Midbrain (tissue), 1 donor: ENCODE data around the gene PSMB2.
"Not testable (repeated sequence)": the region's sequence is repeated elsewhere in the genome, so short reads cannot be mapped to it uniquely, and the experiment has no call there.

ENCODE experiments used
- DNase-seq: peaks from one replicate; lab custom pipeline; 2025; lab: John Stamatoyannopoulos, UW

PSMB2 gene

DNA sequence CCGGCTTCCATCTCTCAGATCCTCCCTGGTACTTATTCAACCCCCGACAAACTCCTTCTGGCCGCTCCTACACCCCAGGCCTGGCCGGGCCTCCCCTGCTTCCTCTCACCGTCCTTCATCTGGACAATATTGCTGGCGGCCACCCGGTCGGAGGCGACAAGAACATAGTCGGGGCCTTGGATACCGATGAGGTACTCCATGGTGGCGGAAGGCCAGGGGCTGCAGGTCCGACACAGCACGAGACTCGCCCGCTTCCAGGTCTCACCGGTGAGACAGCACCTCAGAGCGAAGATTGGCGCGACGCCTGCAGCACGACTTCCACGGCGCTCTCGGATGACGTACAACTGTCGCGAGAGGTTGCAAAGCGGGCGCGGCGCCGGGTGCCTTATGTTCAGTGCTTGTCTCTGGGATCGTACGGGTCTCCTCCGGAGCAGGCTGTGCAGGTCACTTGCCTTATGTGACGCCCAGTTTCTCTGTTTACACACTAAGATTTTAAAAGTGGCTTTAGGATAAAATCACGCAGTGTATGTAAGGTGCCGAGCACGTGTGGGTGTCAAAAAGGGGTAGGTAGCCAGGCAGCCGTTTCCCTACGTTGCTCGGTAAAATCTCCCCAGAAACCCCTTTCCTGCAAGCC, at the start of gene PSMB2:
Gene PSMB2, minus strand, starts transcription at position 294 of the 634 bp plus-strand sequence. Its CDS starts 94 bp downstream, at position 200.
- peak; percentile 95 for DNase-seq

DNA sequence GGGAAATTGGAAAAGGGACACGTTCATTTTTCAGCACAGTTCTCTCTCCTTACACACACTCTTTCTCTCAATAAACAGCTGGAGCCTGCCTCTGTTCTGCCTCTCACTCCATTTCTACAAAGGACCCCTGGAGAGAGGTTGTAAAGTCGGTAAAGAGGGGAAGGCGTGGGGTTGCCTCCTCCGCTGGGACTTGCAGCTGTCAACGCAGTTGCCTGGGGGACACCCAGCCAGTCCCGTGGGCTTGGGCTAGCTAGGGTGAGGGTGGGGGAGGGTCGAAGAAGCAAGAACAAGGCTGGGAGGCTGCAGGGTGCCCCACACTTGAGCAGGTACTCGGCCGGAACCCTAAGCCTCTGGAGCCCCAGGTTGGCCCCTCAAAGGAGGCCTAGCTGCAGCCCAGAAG, 49.8 kb upstream of the PSMB2 start:
- no peak for DNase-seq

DNA sequence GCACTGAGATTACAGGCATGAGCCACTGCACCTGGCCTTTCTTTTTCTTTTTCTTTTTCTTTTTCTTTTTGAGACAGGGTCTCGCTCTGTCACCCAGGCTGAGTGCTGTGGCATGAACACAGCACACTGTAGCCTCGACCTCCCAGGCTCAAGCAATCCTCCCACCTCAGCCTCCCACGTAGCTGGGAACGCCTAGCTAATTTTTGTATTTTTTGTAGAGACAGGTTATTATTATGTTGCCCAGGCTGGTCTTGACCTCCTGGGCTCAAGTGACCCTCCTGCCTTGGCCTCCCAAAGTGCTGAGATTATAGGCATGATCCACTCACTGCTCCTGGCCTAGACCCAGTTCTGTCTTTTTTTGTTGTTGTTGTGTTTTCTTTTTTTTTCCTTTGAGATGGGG, 48.8 kb upstream of the PSMB2 start:
- not testable (repeated sequence) for DNase-seq

DNA sequence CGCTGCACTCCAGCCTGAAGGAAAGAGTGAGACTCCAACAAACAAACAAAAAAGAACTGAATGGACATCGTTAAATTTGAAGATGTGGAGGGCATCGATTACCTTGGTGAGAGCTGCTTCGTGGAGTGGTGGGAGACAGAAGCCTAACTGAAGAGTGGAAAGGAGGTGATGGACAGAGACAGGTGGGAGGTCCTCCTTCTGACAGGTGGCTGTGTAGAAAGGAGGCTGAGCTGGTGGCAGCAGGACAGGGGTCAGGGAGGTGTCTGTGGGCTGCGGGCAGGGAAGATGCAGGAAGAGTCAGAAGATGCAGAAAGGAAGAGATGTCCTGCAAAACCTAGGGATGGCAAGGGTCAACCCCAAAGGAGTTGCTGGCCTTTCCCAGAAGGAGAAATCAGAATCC, 46.8 kb upstream of the PSMB2 start:
- DNase-seq, result no peak

DNA sequence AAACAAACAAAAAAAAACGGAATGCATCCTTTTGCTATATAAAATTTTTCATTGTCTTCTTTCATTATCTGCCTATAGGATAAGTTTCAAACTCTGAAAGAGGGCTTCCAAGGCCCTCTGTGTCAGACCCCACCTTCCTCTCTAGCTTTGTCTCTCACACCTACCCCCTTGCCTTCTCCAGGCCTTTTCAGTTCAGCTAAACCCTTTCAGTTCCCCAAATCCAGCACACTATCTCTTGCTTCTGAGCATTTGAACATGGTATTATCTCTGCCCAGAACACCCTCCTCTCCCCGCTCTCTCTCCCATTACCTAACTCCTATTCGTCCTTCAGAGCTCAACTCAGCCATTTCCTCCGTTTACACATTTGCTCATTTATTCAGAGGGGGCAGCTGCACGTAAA, 41.7 kb upstream of the PSMB2 start:
- DNase-seq, result no peak

DNA sequence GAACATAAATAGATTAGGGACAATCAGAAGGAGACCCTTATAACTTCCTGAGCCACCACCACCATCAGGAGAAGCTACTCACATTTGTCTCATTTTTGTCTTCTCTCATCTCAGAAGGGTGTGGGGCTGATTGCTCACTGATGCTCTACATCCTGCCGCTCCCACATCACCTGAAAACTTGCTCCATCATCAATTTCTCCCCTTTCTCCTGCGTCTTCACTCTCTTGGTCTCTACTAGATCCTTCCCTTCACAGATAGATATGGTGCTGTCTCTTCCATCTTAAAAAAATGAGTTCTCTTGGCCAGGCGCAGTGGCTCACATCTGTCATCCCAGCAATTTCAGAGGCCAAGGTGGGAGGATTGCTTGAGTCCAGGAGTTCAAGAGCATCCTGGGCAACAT, 38.9 kb upstream of the PSMB2 start:
- no peak for DNase-seq

DNA sequence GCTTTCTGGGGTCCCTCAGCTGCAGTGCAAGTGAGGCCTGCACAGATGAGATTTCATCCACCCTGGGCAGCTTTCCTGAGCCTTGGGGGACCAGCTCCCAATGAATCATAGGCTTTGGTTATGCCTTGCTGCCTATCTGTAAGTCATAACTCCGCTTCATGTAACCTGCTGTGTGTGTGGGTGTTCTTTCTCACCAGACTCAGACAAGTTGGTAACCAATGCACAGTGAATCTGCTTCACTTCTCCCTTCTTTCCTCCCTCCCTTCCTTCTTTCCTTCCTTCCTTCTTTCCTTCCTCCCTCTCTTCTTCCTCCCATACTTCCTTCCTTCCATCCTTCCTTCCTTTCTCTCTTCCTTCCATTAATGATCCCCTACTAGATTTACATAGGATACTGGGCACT, 34.4 kb upstream of the PSMB2 start:
- no peak for DNase-seq

DNA sequence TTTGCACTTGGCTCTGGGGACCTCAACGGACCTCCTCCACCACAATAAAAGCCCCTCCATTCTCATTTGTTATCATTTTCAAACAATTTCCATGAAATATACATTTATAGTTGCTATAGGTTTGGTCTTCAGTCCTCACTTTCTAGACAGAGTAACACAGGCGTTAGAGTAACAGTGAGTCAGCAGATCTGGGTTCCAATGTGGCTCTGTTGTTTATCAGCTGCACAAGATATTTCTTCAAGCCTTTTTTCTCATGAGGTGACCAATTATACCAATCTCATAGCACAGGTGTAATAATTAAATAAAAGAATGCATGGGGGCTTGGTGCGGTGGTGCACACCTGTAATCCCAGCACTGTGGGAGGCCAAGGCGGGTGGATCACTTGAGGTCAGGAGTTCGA, 32.8 kb upstream of the PSMB2 start:
- no peak for DNase-seq

DNA sequence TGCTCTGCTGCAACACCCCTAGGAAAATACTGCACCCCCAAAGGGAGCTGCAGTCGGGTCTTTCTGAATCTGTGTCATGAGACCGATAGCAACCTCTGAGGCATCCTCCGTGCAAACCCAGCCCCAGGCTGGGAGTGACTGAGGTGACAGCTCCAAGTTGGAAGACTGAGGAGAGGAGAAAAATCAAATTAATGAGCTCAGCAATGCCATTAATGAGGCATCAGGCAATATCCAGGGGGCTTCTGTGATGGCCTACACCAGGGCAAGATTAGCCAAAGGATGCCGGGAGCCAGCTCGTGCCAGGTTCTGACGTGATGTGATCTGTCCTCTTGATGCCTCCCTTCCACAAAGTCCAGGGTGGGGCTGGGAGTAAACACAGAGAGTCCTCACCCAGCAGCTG, 30.8 kb upstream of the PSMB2 start:
- no peak for DNase-seq

DNA sequence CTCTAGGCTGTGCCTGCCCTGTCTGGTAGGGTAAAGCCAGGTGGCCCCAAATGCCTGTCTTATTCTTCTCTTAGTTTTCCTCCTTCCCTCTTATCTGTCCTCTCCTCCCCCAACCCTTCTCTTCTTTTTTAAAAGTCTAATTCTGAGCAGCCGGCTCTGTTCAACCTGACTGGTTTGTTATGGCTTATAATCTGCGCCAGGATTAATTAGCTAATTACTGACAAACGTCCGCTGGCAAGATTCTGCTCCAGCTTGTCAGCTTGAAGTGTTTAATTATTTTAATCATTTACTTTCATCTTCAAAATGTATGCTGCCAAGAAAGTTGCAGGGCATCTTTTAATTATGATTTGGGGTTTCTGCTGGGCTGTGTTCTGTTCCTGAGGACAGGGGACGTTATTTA, 27.2 kb upstream of the PSMB2 start:
- DNase-seq, result no peak

DNA sequence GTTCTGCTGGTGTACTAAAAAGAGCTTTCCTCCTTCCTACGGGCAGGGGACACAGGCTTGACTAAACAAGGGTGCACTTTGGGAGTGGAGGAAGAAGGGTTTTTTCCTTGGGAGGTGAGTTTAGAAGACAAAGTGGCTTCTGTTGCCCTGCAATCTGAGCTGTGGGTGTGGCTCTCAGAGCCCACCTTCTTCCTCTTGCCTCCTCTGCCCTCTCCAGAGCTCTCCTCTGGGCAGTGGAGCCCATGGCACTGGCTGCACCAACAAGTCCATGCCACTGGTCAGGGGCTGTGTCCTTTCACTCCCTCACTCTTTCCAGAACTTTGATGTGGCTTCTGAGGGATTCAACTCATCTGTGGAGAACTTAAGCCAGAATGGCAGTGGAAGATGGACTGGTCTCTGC, 25.6 kb upstream of the PSMB2 start:
- no peak for DNase-seq

DNA sequence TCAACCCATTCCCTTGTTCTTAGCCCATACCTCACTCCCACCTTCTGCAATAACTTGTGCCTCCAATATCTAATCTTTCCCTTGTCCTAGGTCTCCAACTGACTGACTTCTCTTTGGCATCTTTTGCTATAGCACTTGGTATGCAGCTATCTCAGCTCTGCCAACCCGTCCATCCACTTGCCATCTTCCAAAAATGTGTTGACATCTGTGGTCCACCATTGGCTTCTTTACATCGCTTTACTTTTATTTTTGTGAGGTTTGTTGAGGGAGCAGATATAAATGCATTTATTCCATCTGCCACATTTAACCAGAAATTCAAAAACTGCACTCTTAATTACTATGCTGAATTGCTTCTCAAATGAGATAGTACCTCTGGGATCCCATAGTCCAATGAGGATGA, 24.9 kb upstream of the PSMB2 start:
- DNase-seq, result no peak

DNA sequence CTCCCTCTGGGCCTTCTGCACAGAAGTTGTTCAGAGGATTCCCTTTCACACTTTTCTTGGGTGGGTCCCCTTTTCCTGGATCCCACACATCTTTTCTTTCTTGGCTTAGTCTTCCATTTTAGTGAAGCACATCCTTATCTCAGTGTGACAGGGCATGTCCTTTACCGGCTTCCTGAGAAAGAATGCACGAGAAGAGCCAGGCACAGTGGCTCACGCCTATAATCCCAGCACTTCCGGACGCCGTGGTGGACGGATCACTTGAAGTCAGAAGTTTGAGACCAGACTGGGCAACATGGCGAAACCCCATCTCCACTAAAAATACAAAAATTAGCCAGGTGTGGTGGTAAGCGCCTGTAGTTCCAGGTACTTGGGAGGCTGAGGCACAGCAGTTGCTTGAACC, 22.1 kb upstream of the PSMB2 start:
- no peak for DNase-seq

DNA sequence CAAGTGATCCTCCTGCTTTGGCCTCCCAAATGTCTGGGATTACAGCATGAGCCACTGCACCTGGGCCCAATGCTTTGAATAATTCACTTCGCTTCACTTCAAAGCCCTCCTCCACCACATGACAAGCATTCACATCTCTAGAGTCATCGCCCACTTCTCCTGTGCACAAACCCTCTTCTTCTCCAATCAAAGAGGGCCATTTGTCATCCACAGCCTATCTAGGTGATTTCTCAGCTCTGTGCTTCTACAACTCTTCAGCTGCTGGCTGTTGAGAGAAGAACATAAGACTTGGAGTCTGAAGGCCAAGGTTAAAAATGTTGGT, 20.1 kb upstream of the PSMB2 start:
- DNase-seq, result no peak

DNA sequence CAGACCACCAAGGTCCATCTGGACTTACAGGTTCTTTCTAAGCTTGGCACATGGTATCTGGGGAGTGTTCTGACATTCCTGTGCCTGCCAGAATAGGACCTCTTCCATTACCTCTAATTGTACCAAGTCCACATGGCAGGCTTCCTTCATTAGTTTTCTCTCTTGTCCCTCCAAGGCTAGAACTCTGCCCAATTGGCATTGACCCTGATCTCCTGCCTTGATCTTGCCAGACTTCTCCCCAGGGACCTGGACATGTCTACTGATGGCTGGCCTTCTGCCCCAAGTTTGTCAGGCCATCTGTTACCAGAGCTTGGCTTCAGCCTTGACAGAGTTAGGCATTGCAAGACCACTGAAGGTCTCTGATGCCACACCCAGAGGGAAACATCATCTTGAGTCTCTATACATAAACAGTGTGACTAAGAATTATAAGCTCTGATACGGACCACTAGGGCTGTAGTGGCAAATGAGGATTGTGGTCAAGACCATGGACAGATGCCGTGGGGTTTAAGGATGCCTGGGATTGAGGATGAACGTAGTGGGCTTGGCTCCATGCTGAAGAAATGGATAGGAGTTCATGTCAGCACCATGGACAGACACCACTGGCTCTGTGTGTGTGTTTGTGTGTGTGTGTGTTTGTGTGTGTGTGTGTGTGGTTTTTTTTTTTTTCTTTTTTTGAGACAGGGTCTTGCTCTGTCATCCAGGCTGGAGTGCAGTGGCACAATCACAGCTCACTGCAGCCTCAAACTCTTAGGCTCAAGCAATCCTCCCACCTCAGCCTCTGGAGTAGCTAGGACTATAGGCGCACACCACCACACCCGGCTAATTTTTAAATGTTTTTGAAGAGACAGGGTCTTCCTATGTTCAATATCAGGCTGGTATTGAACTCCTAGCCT, 19.5 kb upstream of the PSMB2 start:
- DNase-seq, result no peak

DNA sequence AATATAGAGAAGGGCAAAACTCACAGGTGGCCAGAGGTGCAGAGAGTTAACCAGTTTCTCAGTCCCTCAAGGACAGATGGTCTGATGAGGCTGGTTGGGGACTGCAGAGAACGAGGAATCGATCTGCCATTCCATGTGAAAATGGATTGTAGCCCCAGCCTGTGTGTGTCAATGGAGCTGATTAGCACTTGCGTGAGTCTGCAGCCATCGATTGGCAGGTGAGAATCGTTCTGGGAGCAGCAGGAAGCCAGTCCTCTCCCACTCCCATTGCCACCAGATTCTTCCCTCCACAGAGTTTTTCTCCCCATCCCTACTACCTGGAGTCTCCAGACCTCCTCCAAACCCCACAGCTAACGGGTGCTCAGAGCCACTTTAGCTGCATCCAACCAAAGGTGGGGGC, 18.3 kb upstream of the PSMB2 start:
- DNase-seq, result no peak

DNA sequence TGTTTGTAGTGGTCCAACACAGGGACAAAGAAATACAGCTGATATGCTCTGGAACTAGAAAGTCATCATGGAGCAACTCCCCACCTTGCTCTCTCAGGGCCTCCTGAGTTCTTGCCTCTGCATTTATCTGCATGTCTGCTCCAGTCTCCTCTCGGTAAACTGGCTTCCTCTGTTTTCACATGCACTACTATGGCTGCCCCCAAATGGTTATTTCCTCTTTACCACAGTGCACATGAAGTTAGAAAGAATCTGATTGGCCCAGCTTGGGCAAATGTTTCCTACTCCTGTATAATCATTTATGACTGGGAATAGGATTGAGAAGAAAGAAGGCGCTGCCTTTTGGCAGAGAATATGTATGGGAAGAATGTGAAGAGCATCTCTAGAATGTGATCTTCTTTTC, 16.5 kb upstream of the PSMB2 start:
- no peak for DNase-seq

DNA sequence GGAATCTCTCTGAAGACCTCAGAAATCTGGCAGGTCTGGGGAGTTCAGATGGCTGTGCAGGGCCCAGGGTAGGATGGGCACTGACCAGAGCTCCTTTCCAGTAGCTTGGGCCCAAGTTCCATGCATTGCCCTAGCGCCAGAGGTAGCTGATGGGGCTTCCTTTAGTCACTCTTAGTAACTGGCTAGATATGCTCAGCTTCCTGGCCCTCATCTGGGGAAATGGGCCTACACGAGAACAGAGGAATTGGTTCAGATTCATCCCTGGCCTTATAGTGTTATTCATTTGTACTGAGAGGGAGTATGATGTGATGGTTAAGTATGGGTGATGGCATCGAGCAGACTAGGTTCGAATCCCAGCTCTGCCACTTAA, 15.5 kb upstream of the PSMB2 start:
- no peak for DNase-seq

DNA sequence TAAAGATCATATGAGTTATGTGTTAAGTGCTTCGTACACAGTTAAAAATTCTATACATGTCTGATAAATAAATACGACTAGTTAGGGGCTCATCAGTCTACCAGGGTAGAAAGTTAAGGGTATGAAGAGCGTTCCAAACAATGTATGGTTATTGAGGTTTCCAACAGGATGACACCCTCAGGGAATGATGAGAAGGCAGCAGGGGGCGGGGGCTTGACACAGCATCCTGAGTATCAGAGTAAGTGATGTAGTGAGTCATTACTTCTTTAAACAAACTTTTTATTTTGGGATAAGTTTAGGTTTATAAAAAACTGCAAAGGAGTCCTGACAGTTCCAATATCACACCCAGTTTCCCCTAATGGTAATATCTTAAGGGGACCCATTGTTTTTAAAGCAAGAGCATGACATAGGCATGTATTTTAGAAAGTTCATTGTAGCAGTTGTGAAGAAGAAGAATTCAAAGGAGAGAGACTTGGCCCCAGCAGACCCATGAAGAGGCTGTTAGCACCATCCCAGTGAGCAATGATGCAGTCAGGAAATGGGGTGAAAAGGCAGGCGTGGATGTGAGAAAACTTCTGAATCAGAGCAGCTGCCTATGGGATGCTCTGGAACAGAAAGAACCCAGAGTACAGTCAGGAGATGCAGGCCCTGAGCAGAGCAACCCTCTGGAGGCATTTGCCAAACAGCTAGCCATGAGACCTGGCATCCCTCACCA, 15.0 kb upstream of the PSMB2 start:
- no peak for DNase-seq

DNA sequence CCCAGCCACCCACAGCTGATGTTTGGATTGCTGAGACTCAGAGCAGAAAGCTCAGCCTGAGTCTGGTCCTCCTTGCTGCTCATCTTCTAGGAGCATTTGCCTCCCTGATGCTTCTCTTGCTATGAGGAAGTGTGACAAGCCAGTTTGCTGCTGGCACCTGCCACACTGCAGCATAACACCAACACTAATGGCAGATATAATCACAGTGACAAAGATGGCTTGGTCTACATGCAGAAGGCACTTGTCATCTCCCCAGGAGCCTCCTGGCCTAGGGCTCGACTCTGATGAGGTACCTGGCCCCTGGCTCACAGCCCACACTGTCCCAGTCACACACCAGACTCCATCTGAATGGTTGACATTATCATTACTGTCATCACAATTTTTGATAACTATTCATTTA, 13.9 kb upstream of the PSMB2 start:
- DNase-seq, result no peak

DNA sequence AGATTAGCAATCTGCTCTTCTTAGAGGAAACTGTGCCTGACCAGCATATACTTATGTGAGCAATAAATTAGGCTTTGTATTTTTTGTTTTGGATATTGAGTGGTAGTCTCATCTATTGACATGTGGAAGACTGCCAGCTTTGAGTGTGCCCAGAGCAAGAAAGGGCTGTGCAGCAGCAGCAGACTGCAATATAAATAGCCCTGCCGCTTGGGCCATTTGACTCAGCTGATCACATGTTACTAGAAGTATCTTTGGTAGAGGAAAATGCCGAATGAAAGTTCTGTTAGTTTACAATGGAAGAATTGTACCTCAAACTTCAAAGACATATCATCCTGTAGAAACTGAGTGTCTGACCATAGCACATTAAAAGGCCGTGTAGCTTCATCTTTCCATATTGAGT, 9.1 kb upstream of the PSMB2 start:
- no peak for DNase-seq

DNA sequence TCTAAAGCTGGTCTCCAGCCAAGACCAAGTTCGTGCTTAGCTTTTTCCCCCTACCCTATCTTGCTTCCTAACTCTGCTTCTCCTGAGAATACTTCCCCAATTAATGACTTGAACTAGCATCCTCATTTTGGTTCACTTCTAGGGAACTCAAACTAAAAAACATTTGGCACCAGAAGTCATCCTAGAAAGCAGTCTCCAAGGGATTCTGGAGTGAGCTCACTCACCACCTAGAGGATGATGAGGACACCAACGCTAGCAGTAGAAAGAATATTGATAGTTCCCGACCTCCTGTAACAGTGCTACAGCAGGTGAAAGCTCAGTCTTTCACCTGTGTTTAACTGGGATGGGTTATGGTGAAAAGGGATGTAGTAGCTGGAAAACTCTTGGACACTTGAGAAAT, 4.7 kb upstream of the PSMB2 start:
- DNase-seq, result no peak

DNA sequence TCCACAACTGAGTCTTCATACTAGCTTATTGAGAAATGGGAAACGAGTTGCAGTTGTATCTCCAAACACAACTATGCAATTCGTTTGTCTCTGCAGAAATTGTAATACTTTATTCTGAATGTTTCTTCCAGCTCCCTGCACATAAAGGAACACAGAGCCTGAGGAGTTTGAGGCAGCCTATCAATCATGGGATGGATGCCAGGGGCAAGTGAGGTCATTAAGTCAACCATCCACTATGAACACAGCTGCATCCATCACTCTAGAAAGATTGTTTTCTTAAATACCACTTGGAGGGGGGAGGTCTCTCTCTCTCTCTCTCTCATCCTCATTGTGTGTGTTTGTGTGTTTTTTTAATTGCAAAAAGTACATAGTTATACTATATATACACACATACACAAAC, 2.9 kb upstream of the PSMB2 start:
- no peak for DNase-seq
